ENCODE data around the gene DNPEP.

DNA sequence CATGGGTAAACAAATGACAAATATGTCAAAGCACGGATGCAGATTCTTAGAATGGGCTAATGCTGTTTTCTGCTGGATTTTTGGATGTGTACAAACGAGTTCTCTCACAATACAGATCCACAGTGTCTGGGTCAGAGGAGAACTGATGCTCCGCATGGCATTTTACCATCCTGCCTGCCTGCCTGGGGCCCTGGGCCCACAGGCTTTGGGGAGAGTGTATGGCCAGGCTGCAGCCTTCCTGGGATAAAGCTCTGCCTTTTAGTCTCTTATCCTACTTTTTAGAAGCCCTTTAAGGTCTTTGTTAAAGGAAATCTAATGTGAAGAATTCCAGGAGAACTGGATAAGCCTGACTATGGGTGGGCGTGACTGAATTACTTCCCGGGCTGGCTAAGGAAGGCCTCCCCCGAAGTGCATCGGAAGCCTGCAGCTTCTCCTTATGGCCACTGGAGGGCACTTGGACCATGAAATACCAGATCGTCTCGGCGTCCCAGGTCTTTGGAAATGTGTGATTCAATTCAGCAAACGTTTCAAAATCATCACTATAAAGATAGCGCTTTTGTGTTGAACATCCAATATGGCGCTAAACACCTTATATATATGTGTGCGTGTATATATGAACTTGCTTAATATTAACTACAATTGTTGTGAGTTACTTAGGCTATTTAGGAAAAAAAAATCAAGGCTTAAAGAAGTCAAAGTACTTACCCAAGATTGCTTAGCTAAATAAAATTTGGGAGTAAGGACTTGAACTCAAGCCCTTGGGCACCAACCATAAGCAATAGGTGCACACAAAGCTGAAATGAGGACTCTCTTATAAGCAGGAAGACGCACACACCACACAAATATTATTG, 15.2 kb upstream of the DNPEP start:
- TF ChIP-seq, protein P1, sequence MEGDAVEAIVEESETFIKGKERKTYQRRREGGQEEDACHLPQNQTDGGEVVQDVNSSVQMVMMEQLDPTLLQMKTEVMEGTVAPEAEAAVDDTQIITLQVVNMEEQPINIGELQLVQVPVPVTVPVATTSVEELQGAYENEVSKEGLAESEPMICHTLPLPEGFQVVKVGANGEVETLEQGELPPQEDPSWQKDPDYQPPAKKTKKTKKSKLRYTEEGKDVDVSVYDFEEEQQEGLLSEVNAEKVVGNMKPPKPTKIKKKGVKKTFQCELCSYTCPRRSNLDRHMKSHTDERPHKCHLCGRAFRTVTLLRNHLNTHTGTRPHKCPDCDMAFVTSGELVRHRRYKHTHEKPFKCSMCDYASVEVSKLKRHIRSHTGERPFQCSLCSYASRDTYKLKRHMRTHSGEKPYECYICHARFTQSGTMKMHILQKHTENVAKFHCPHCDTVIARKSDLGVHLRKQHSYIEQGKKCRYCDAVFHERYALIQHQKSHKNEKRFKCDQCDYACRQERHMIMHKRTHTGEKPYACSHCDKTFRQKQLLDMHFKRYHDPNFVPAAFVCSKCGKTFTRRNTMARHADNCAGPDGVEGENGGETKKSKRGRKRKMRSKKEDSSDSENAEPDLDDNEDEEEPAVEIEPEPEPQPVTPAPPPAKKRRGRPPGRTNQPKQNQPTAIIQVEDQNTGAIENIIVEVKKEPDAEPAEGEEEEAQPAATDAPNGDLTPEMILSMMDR (IDR thresholded peaks at IDR 0.05; ENCODE audit: extremely low read depth in 1 of 2, insufficient read depth in 1 of 2, low read depth in 1 of 2, low read length in 2 of 2): peak; percentile 90 to 91
- no peak for TF ChIP-seq POLR2AphosphoS5 (IDR thresholded peaks at IDR 0.05; ENCODE audit: insufficient read depth, low read depth, low read length)
- TF ChIP-seq EZH2 (IDR thresholded peaks at IDR 0.05; ENCODE audit: borderline replicate concordance, low read depth, low read length, severe bottlenecking): no peak
- TF ChIP-seq POLR2A (IDR thresholded peaks at IDR 0.05; ENCODE audit: low read depth, low read length): no peak
- no peak for TF ChIP-seq MYC (IDR thresholded peaks at IDR 0.05; ENCODE audit: low read depth, low read length)
- TF ChIP-seq, protein P2, sequence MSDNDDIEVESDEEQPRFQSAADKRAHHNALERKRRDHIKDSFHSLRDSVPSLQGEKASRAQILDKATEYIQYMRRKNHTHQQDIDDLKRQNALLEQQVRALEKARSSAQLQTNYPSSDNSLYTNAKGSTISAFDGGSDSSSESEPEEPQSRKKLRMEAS (IDR thresholded peaks at IDR 0.05; ENCODE audit: insufficient read depth, insufficient read length): no peak
